ENCODE results near the gene PTCHD4.

PTCHD4 gene

GRCh38 chr6:48099713-48100587 is 11.0 kb downstream of the PTCHD4 start:
- DNase-seq, result no peak

- DNase-seq, result no peak
Observed at GRCh38 chr6:48098923-48099322, 12.1 kb downstream of the PTCHD4 start.

- no peak for DNase-seq
Observed at GRCh38 chr6:48092550-48093217, 18.3 kb downstream of the PTCHD4 start.

- no peak for DNase-seq
Observed at GRCh38 chr6:48090546-48090945, 20.5 kb downstream of the PTCHD4 start.

GRCh38 chr6:48087448-48087847 is 23.5 kb downstream of the PTCHD4 start:
- no peak for DNase-seq

- no peak for DNase-seq
Observed at GRCh38 chr6:48086187-48086586, 24.8 kb downstream of the PTCHD4 start.

- DNase-seq, result no peak
Observed at GRCh38 chr6:48085131-48085741, 25.8 kb downstream of the PTCHD4 start.

- no peak for DNase-seq
Observed at GRCh38 chr6:48084201-48084600, 26.8 kb downstream of the PTCHD4 start.

GRCh38 chr6:48080227-48081009 is 30.6 kb downstream of the PTCHD4 start:
- no peak for DNase-seq

GRCh38 chr6:48078120-48078519 is 32.9 kb downstream of the PTCHD4 start:
- DNase-seq, result no peak

- no peak for DNase-seq
Observed at GRCh38 chr6:48075181-48075580, 35.8 kb downstream of the PTCHD4 start.

- DNase-seq, result no peak
Observed at GRCh38 chr6:48073976-48074767, 36.8 kb downstream of the PTCHD4 start.

- no peak for DNase-seq
Observed at GRCh38 chr6:48071833-48072232, 39.2 kb downstream of the PTCHD4 start.

GRCh38 chr6:48069280-48069679 is 41.7 kb downstream of the PTCHD4 start:
- no peak for DNase-seq

- DNase-seq, result no peak
Observed at GRCh38 chr6:48068278-48069251, 42.4 kb downstream of the PTCHD4 start.

GRCh38 chr6:48067886-48068277 is 43.1 kb downstream of the PTCHD4 start:
- no peak for DNase-seq

GRCh38 chr6:48067148-48067712 is 43.8 kb downstream of the PTCHD4 start:
- DNase-seq, result no peak

GRCh38 chr6:48061265-48061990 is 49.6 kb downstream of the PTCHD4 start:
- DNase-seq, result no peak
